GM12864 (cell line): ENCODE measurements around the gene PLD1.
"Not testable (repeated sequence)": the region's sequence is repeated elsewhere in the genome, so short reads cannot be mapped to it uniquely, and the experiment has no call there.

ENCODE experiments used
- DNase-seq: peaks from one replicate; pipeline ENCODE4 v3.0.0-alpha.2; 2011; ENCODE audit warnings: low read depth
- H3K4me3 ChIP-seq: 2 replicates; pipeline ENCODE4 v1.5.1; 2011; ENCODE audit warnings: mild to moderate bottlenecking, low read depth, low read length, control low read depth
- TF ChIP-seq, protein P1 (sequence below): IDR thresholded peaks from 2 replicates; pipeline ENCODE4 v1.5.1; 2011; ENCODE audit warnings: low read depth, mild to moderate bottlenecking, moderate library complexity, low read length, control low read depth, inconsistent platforms; ENCODE audit errors: missing control alignments

PLD1 gene

DNA sequence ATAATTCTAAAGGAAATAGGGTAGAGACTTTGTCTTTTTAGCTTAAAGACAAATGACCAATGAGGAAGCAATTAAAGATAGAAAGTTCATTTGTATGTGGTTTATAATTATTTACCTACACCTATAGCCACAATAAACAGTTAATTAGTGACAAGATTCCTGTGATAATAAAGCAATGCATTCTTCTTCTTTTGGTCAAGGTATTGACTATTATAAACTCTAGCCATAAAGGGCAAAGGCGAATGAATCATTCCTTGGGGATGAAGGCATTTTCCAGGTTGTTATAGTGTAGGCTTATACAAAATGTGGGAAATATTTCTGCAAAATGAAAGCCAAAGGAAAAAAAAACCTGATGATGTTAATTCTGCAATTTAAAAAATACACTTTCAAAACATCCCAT, 115.4 kb downstream of the PLD1 start:
- no peak for DNase-seq
- TF ChIP-seq, protein P1, sequence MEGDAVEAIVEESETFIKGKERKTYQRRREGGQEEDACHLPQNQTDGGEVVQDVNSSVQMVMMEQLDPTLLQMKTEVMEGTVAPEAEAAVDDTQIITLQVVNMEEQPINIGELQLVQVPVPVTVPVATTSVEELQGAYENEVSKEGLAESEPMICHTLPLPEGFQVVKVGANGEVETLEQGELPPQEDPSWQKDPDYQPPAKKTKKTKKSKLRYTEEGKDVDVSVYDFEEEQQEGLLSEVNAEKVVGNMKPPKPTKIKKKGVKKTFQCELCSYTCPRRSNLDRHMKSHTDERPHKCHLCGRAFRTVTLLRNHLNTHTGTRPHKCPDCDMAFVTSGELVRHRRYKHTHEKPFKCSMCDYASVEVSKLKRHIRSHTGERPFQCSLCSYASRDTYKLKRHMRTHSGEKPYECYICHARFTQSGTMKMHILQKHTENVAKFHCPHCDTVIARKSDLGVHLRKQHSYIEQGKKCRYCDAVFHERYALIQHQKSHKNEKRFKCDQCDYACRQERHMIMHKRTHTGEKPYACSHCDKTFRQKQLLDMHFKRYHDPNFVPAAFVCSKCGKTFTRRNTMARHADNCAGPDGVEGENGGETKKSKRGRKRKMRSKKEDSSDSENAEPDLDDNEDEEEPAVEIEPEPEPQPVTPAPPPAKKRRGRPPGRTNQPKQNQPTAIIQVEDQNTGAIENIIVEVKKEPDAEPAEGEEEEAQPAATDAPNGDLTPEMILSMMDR = no peak

DNA sequence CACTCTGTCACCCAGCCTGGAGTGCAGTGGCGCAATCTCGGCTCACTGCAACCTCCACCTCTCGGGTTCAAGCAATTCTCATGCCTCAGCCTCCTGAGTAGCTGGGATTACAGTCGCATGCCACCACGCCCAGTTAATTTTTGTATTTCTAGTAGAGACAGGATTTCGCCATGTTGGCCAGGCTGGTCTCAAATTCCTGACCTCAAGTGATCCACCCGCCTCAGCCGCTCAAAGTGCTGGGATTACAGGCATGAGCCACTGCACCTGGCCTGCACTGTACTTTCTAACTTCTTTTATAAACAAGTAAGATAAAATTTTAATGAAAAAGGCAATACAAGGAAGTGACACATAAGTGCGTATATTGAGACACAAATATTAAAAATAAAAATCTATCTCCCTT, 117.7 kb downstream of the PLD1 start:
- not testable (repeated sequence) for DNase-seq, H3K4me3 ChIP-seq

More for the DNA sequence above, 115.4 kb downstream of the PLD1 start:
- H3K4me3 ChIP-seq = no peak overlapping the region

DNA sequence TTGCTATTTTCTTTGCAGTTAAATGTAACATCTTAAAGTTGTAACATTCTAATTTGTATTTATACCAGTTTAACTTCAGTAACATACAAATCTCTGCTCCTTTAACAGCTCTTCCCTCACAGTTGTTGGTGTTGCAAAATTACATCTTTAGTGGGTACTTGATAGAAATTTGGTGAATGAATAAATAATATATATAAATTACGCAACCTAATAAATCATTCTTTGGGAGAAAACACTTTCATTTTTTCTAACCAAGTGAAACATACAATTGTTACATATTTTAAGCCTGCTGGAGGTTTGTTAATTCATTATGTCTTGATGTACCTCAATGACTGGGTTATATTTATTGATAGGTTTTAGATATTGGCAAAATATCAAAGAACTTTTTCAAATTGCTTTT, 118.8 kb downstream of the PLD1 start:
- no peak overlapping the region for H3K4me3 ChIP-seq
- TF ChIP-seq, protein P1 = no peak
- DNase-seq = no peak

DNA sequence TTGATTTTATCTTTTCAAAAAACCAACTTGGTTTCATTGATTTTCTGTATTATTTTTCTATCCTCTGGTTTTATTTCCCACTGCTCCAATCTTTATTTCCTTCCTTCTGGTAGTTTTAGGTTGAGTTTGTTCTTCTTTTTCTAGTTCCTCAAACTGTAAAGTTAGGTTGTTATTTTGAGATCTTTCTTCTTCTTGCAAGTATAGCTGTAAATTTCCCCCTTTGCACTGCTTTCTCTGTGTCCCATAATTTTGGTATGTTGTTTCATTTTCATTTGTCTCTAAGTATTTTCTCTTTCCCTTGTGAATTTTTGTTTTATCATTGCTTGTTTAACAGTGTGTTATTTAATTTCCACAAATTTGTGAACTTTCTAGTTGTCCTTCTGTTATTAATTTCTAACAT, 120.0 kb downstream of the PLD1 start:
- no peak for DNase-seq
- TF ChIP-seq, protein P1 = no peak
- H3K4me3 ChIP-seq = no peak overlapping the region

DNA sequence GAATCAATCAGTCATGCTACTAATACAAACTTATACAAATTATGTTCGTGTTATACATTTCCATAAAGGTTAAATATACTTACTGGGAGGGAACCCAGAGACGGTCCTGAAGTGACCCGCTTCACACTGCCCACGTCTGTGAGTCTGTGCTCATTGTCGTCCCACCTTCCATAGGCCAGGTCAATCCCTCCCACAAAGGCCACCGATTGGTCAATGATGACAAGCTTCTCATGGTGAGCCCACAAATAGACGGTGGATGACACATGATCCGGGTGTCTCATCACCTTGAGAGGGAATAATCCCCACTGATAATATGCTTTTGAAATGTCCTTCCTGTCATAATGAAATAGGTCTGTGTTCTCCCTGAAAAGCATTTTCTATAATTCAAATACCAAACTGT, 121.7 kb downstream of the PLD1 start:
- DNase-seq = no peak
- TF ChIP-seq, protein P1 = no peak
- H3K4me3 ChIP-seq = no peak overlapping the region

DNA sequence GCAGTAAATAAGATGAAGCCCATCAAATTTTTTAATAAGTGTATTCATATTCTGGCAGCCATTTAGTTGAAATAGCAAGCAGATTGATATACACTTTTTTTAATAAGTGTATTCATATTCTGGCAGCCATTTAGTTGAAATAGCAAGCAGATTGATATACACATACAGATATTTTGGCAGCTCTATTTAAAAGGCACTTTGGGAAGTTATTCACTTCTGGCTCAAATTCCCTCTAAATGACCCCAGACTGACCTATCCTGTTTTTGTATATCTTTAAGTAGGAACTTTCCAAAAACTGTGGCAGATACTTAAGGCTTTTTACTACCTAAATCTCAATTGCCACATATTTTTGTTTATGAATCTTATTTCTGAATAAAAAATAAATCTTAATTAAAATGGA, 122.3 kb downstream of the PLD1 start:
- TF ChIP-seq, protein P1 = no peak
- no peak overlapping the region for H3K4me3 ChIP-seq
- no peak for DNase-seq

DNA sequence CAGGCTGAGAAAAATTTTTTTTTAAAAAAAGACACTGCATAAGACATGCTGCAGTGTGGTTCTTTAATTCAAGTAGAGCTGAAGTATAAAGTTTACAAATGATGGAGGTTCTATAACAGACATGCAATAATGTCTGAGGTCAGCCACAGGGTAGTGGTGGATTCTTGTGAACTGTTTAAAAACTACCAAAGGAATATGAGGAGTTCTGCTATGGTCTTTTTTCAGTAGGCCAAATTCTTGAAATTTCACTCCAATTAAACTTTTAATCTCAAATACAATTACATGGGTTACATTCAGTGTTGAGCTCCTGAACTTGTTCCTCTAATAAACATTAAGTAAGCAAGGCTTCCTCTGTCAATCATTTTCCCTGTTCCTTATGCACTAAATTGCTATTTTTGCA, 122.7 kb downstream of the PLD1 start:
- H3K4me3 ChIP-seq = no peak overlapping the region
- no peak for DNase-seq
- TF ChIP-seq, protein P1 = no peak

DNA sequence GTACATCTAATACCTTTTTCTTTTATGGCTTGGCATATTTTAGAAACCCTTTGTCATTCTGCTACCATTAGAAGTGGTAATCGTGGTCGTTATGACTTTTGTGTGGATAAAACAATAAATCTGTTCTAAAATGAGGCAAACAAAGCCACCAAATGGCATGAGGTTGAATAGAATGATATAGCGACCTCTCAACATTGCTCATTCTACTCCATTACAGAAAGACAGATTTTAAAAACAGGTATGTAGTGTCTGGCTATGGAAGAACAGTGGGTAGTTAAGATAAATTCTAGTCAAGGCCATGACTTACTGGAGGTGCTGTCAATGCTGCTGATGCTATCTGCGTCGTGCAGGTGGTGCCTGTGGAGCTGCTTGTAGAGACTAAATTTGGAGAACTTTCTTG, 123.2 kb downstream of the PLD1 start:
- TF ChIP-seq, protein P1 = no peak
- no peak for DNase-seq
- no peak overlapping the region for H3K4me3 ChIP-seq
